Uterus (tissue), 4 donors: ENCODE results near the gene TBCD. TPM values are rescaled to one million over a fixed set of nuclear protein-coding genes. Genes with fewer than 3 reads are reported as not detected.

ENCODE experiments used
- DNase-seq, 2 donors: peaks; one replicate each; pipeline ENCODE4 v3.0.0-alpha.2; 2019 to 2020
- H3K27ac ChIP-seq, 2 donors: fragments of 200-600 bp; sonication (generic); 1 replicate in 1 of 2; 2 replicates in 1 of 2; pipeline ENCODE4 v1.5.1; 2016 to 2018
- H3K27me3 ChIP-seq, 2 donors: fragments of 200-600 bp; sonication (generic); one replicate each; pipeline ENCODE4 v1.5.1; 2018 to 2019; ENCODE audit warnings: control low read depth in 1 of 2
- H3K36me3 ChIP-seq, 2 donors: fragments of 200-600 bp; sonication (generic); one replicate each; pipeline ENCODE4 v1.5.1; 2019; ENCODE audit warnings: control low read depth in 1 of 2
- H3K4me1 ChIP-seq, 2 donors: fragments of 200-600 bp; sonication (generic); one replicate each; pipeline ENCODE4 v1.5.1; 2018 to 2019; ENCODE audit warnings: control low read depth in 1 of 2
- H3K4me3 ChIP-seq, 2 donors: fragments of 200-600 bp; sonication (generic); 1 replicate in 1 of 2; 2 replicates in 1 of 2; pipeline ENCODE4 v1.5.1; 2018 to 2019; ENCODE audit warnings: mild to moderate bottlenecking in 1 of 2
- H3K9me3 ChIP-seq, 2 donors: fragments of 200-600 bp; sonication (generic); one replicate each; pipeline ENCODE4 v1.5.1; 2019; ENCODE audit warnings: control low read depth in 1 of 2
- CTCF ChIP-seq, 4 experiments: fragments of 200-600 bp in 2 of 4; fragments of 450-650 bp in 2 of 4; sonication (generic) in 2 of 4; IDR thresholded peaks; one replicate each; pipeline ENCODE4 v1.5.1; 2016 to 2019; ENCODE audit warnings: antibody characterized with exemption in 4 of 4, mild to moderate bottlenecking in 2 of 4, moderate library complexity in 1 of 4
- POLR2A ChIP-seq, 2 donors: fragments of 450-650 bp; IDR thresholded peaks; one replicate each; pipeline ENCODE4 v1.6.1; 2016; ENCODE audit warnings: antibody characterized with exemption in 2 of 2, mild to moderate bottlenecking in 1 of 2, moderate library complexity in 1 of 2
- intact Hi-C: fragments of 100-400 bp; cut with DNase I; formaldehyde crosslinking; loops from one replicate; pipeline ENCODE4 v1.15.1; 2023; ENCODE audit warnings: low total_unique reads
- total RNA-seq, 4 donors: library from RNA; depleted of rRNA in 3 of 4; stranded (reverse); fragments of >200 nt in 3 of 4; gene quantifications; one replicate each; pipeline versions ENCODE4 v1.1.0 to v1.2.4, GENCODE V29; 2014 to 2023
- donor health status: DM: yes; HTN: yes; CAD: no.

Gene TBCD
- total RNA-seq, 4 donors from 2014 or later, result 35.9 to 142 (median 61.3) TPM

- no peaks in the 10 kb centered on the region for H3K4me1 ChIP-seq
- no peak overlapping the region for H3K4me3 ChIP-seq
- no peak overlapping the region for H3K27ac ChIP-seq
- no peaks in the 10 kb centered on the region for H3K36me3 ChIP-seq
- intact Hi-C loops, result no loop called here
- H3K9me3 ChIP-seq, result peaks cover 0 to 4% of the 10 kb centered on the region in 2 donors
- H3K27me3 ChIP-seq, result no peaks in the 10 kb centered on the region
- no peak for TF ChIP-seq POLR2A (IDR thresholded peaks at IDR 0.05)
- no peak for TF ChIP-seq CTCF (IDR thresholded peaks at IDR 0.05)
- peak in 1 of 2 donors; percentile 12 for DNase-seq
These were observed 204.4 kb downstream of the TBCD start for GRCh38 chr17:82956146-82956725.

GRCh38 chr17:82956726-82957468 lies 205.0 kb downstream of the TBCD start:
- H3K27me3 ChIP-seq, result no peaks in the 10 kb centered on the region
- H3K9me3 ChIP-seq, result peaks cover 0 to 4% of the 10 kb centered on the region in 2 donors
- TF ChIP-seq CTCF (IDR thresholded peaks at IDR 0.05) (no peak), POLR2A (IDR thresholded peaks at IDR 0.05) (no peak)
- no peaks in the 10 kb centered on the region for H3K36me3 ChIP-seq
- no peaks in the 10 kb centered on the region for H3K4me1 ChIP-seq
- no peak overlapping the region for H3K27ac ChIP-seq
- intact Hi-C loops, result no loop called here
- no peak overlapping the region for H3K4me3 ChIP-seq
- no peak for DNase-seq

GRCh38 chr17:82957469-82957795 lies 205.6 kb downstream of the TBCD start:
- TF ChIP-seq CTCF (IDR thresholded peaks at IDR 0.05) (no peak), POLR2A (IDR thresholded peaks at IDR 0.05) (no peak)
- H3K27ac ChIP-seq, result no peak overlapping the region
- intact Hi-C loops, result no loop called here
- H3K27me3 ChIP-seq, result no peaks in the 10 kb centered on the region
- DNase-seq, result no peak
- no peak overlapping the region for H3K4me3 ChIP-seq
- H3K4me1 ChIP-seq, result no peaks in the 10 kb centered on the region
- H3K36me3 ChIP-seq, result no peaks in the 10 kb centered on the region
- H3K9me3 ChIP-seq, result peaks cover 0 to 4% of the 10 kb centered on the region in 2 donors

- H3K4me1 ChIP-seq, result no peaks in the 10 kb centered on the region
- H3K36me3 ChIP-seq, result no peaks in the 10 kb centered on the region
- DNase-seq, result no peak
- intact Hi-C loops, result no loop called here
- no peak overlapping the region for H3K27ac ChIP-seq
- TF ChIP-seq POLR2A (IDR thresholded peaks at IDR 0.05), result no peak
- TF ChIP-seq CTCF (IDR thresholded peaks at IDR 0.05), result no peak
- H3K4me3 ChIP-seq, result no peak overlapping the region
- peaks cover 0 to 4% of the 10 kb centered on the region in 2 donors for H3K9me3 ChIP-seq
- H3K27me3 ChIP-seq, result no peaks in the 10 kb centered on the region
These were observed 206.2 kb downstream of the TBCD start for GRCh38 chr17:82957961-82958561.

GRCh38 chr17:82959242-82959930 lies 207.5 kb downstream of the TBCD start:
- Histone ChIP-seq H3K4me3 (no peak overlapping the region), H3K27ac (no peak overlapping the region), H3K36me3 (no peaks in the 10 kb centered on the region), H3K4me1 (no peaks in the 10 kb centered on the region), H3K9me3 (peaks cover 0 to 4% of the 10 kb centered on the region in 2 donors), H3K27me3 (no peaks in the 10 kb centered on the region)
- no peak for DNase-seq
- TF ChIP-seq CTCF (IDR thresholded peaks at IDR 0.05) (no peak), POLR2A (IDR thresholded peaks at IDR 0.05) (no peak)
- intact Hi-C loops, result no loop called here
